IMR-90 (cell line): ENCODE measurements around the gene SNRK. TPM values are rescaled to one million over a fixed set of nuclear protein-coding genes. Genes with fewer than 3 reads are reported as not detected.

Source experiments
- ATAC-seq: fragments of 200-7000 bp; cut with Tn5 transposase; 2 replicates; pipeline ENCODE4 v1.9.1; 2020; ENCODE audit warnings: low read depth, mild to moderate bottlenecking, moderate library complexity
- BruUV-seq: library from RNA; stranded (reverse); fragments of 400-500 nt; replicated peaks from 2 replicates; lab custom pipeline; 2021; lab: Mats Ljungman, UMichigan
- CTCF ChIA-PET: fragments of 300-600 bp; formaldehyde crosslinking; extraction: SDS; loops from one replicate; lab custom pipeline; 2021; ENCODE audit warnings: antibody characterized with exemption; lab: Yijun Ruan, JAX
- POLR2A ChIA-PET: fragments of 300-600 bp; sonication (Branson Sonifier 250); formaldehyde crosslinking; loops from one replicate; lab custom pipeline; 2022; ENCODE audit warnings: antibody characterized with exemption; ENCODE audit not compliant: unreplicated experiment; lab: Charles Lee
- DNase-seq: peaks from one replicate; pipeline ENCODE4 v3.0.0; 2013
- H2AFZ ChIP-seq: replicated peaks from 2 replicates; pipeline ENCODE3; 2013; ENCODE audit warnings: low read length, mild to moderate bottlenecking; ENCODE audit not compliant: poor library complexity
- H2AK5ac ChIP-seq: 2 replicates; pipeline ENCODE4 v1.6.1; 2013; ENCODE audit warnings: low read depth, low read length, inconsistent platforms
- H2AK9ac ChIP-seq: replicated peaks from 2 replicates; pipeline ENCODE3; 2013; ENCODE audit warnings: mild to moderate bottlenecking, low read depth, low read length, moderate library complexity; ENCODE audit not compliant: poor library complexity
- H2BK120ac ChIP-seq: 2 replicates; pipeline ENCODE4 v1.6.1; 2013; ENCODE audit warnings: low read depth, low read length, inconsistent platforms
- H2BK15ac ChIP-seq: 3 replicates; pipeline ENCODE4 v1.6.1; 2013; ENCODE audit warnings: low read depth, low read length, inconsistent platforms
- H2BK20ac ChIP-seq: 2 replicates; pipeline ENCODE4 v1.6.1; 2013; ENCODE audit warnings: low read depth, mild to moderate bottlenecking, inconsistent platforms, low read length, moderate library complexity
- H2BK5ac ChIP-seq: 2 replicates; pipeline ENCODE4 v1.6.1; 2013; ENCODE audit warnings: mild to moderate bottlenecking, low read depth, low read length, inconsistent platforms; ENCODE audit not compliant: poor library complexity, severe bottlenecking
- H3K14ac ChIP-seq: replicated peaks from 2 replicates; pipeline ENCODE4 v1.6.1; 2013; ENCODE audit warnings: low read depth, low read length, inconsistent platforms
- H3K18ac ChIP-seq: 2 replicates; pipeline ENCODE4 v1.6.1; 2013; ENCODE audit warnings: low read depth, low read length, control low read depth
- H3K23ac ChIP-seq: 2 replicates; pipeline ENCODE4 v1.6.1; 2013; ENCODE audit warnings: low read depth, low read length, inconsistent platforms
- H3K27ac ChIP-seq: 2 replicates; pipeline ENCODE4 v1.5.1; 2013; ENCODE audit warnings: mild to moderate bottlenecking, control low read depth, low read length; ENCODE audit not compliant: insufficient read depth
- H3K27me3 ChIP-seq: 2 replicates; pipeline ENCODE4 v1.6.1; 2013; ENCODE audit warnings: low read length; ENCODE audit not compliant: control insufficient read depth, insufficient read depth
- H3K36me3 ChIP-seq: 2 replicates; pipeline ENCODE4 v1.6.1; 2013; ENCODE audit warnings: low read length, mixed read lengths; ENCODE audit not compliant: control insufficient read depth, insufficient read depth
- H3K4ac ChIP-seq: 2 replicates; pipeline ENCODE4 v1.6.1; 2013; ENCODE audit warnings: low read depth, low read length, inconsistent platforms
- H3K4me1 ChIP-seq: 2 replicates; pipeline ENCODE4 v1.6.1; 2013; ENCODE audit warnings: low read length, mixed read lengths; ENCODE audit not compliant: control insufficient read depth, insufficient read depth
- H3K4me2 ChIP-seq: 2 replicates; pipeline ENCODE4 v1.6.1; 2013; ENCODE audit warnings: low read depth, mild to moderate bottlenecking, control low read depth, low read length, moderate library complexity
- H3K4me3 ChIP-seq: 2 replicates; pipeline ENCODE4 v1.5.1; 2013; ENCODE audit warnings: low read depth, mild to moderate bottlenecking, control low read depth, low read length, moderate library complexity; ENCODE audit not compliant: insufficient read depth
- H3K56ac ChIP-seq: 2 replicates; pipeline ENCODE4 v1.6.1; 2013; ENCODE audit warnings: low read length, inconsistent platforms; ENCODE audit not compliant: insufficient read depth; ENCODE audit errors: extremely low read depth
- H3K79me1 ChIP-seq, 2 experiments: 2 replicates each; pipeline ENCODE4 v1.6.1; 2013; ENCODE audit warnings: low read length in 2 of 2, inconsistent platforms in 1 of 2, low read depth in 1 of 2
- H3K9ac ChIP-seq: 2 replicates; pipeline ENCODE4 v1.6.1; 2013; ENCODE audit warnings: low read depth, low read length, control low read depth
- H3K9me1 ChIP-seq: 2 replicates; pipeline ENCODE4 v1.6.1; 2013; ENCODE audit warnings: low read length, inconsistent platforms; ENCODE audit not compliant: insufficient read depth
- H3K9me3 ChIP-seq: 2 replicates; pipeline ENCODE4 v1.6.1; 2013; ENCODE audit warnings: low read length; ENCODE audit not compliant: control insufficient read depth, insufficient read depth
- H4K20me1 ChIP-seq: 2 replicates; pipeline ENCODE4 v1.6.1; 2013; ENCODE audit warnings: low read length, inconsistent platforms; ENCODE audit not compliant: insufficient read depth
- H4K5ac ChIP-seq: 2 replicates; pipeline ENCODE4 v1.6.1; 2013; ENCODE audit warnings: mild to moderate bottlenecking, low read depth, low read length, control low read depth
- H4K8ac ChIP-seq, 2 experiments: 2 replicates each; pipeline ENCODE4 v1.6.1; 2013; ENCODE audit warnings: low read depth in 2 of 2, low read length in 2 of 2, control low read depth in 1 of 2, inconsistent platforms in 1 of 2
- H4K91ac ChIP-seq: 2 replicates; pipeline ENCODE4 v1.6.1; 2013; ENCODE audit warnings: low read depth, low read length, inconsistent platforms; ENCODE audit not compliant: insufficient read depth
- CTCF ChIP-seq: conservative IDR thresholded peaks from 2 replicates; pipeline ENCODE4 v1.5.1; 2012; ENCODE audit warnings: mild to moderate bottlenecking, low read depth, low read length, improper control_type of control experiment
- MAFK ChIP-seq: IDR thresholded peaks from 2 replicates; pipeline ENCODE4 v1.6.1; 2012; ENCODE audit warnings: low read depth, low read length, improper control_type of control experiment
- MAZ ChIP-seq: IDR thresholded peaks from 2 replicates; pipeline ENCODE4 v1.6.1; 2012; ENCODE audit warnings: low read depth, mild to moderate bottlenecking, low read length, improper control_type of control experiment, moderate library complexity, borderline replicate concordance
- POLR2A ChIP-seq: IDR thresholded peaks from 2 replicates; pipeline ENCODE4 v1.6.1; 2012; ENCODE audit warnings: mild to moderate bottlenecking, low read depth, low read length
- RFX5 ChIP-seq: IDR thresholded peaks from 2 replicates; pipeline ENCODE4 v1.8.0; 2012; ENCODE audit warnings: low read depth, mild to moderate bottlenecking, low read length, moderate library complexity
- WGBS, 2 experiments: methylation state at CpG; one replicate each; pipeline versions ENCODE4 v1.1.5 to v1.1.7; 2013; ENCODE audit warnings: missing lambda C conversion rate in 2 of 2; ENCODE audit not compliant: insufficient read length in 1 of 2; ENCODE audit errors: extremely low coverage in 2 of 2; 5-methylcytosine and 5-hydroxymethylcytosine counted together
- dilution Hi-C: fragments of 300-500 bp; cut with HindIII; formaldehyde crosslinking; loops from one replicate; pipeline ENCODE4 v1.14.3; 2018; ENCODE audit warnings: low sequenced_read_pairs; ENCODE audit not compliant: unreplicated experiment
- in situ Hi-C: fragments of 300-500 bp; cut with MboI; formaldehyde crosslinking; loops from 3 replicates; pipeline ENCODE4 v1.14.3; 2019; ENCODE audit warnings: low sequenced_read_pairs, inconsistent platforms, mixed read lengths
- intact Hi-C: fragments of 100-400 bp; cut with micrococcal nuclease; formaldehyde crosslinking; loops from 2 replicates; pipeline ENCODE4 v1.10.0; 2022
- polyA plus RNA-seq, 3 experiments: library from polyadenylated mRNA; depleted of rRNA; stranded (reverse); fragments of >200 nt; gene quantifications; 2 replicates each; pipeline ENCODE4 v1.2.3, GENCODE V29; 2012; ENCODE audit warnings: low replicate concordance in 1 of 3
- total RNA-seq: library from RNA; depleted of rRNA; stranded (reverse); fragments of >200 nt; gene quantifications from 2 replicates; pipeline ENCODE4 v1.2.3, GENCODE V29; 2012
- TF ChIP-seq, protein P1 (sequence below): fragments of 150-350 bp; IDR thresholded peaks from 2 replicates; pipeline ENCODE4 v1.6.1; 2017; ENCODE audit warnings: mild to moderate bottlenecking, antibody characterized with exemption, low read length, low read depth

SNRK gene
- total and polyA plus RNA-seq, 2 of the 4 experiments (the other 2 are of a cell fraction), result 4.7 to 23.1 TPM

DNA sequence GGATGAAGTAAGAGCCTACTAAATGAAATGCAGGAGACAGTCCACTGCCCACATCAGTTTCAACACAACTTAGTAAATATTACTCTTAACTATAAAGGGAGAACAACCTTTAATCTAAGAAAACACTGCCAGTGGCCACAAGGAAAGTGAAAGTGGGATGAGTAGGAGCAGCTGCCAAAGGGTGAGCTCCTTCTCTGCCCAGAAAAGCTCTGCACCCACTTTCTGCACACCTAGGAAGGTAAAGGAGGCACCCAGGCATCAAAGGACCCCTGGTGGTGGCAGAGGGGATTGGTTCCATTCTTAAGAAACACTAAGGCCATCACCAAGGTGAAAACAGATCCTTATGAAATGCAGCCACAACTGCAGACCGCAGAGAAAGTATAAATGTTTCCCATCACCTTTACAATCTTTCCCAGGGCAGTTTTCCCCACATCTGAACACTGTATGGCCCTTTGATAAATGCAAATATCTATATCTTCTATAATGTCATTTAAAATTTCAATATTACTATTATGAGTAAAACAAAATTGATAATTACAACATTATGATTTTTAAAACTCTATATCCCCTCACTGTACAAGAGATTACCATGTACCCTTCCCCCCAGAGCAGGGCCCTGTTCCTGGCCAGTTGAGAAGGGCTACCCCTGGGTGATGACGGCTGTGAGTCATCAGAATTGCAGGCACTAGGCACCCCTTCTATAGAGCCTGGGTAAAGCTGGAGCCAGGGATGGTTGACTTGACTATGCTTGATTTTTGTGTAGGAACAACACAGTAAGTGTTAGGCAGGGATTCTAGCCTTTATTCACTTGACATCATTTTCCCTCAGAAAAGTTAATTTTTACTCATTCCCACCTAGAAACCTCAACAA is 92.0 kb downstream of the SNRK start (continued):
- no peak for TF ChIP-seq MAZ
- no peak for TF ChIP-seq RFX5

GRCh38 chr3:43379343-43379742 is 93.0 kb downstream of the SNRK start:
- H2BK5ac ChIP-seq, result peak overlapping the region; percentile 88
- H3K27ac ChIP-seq, result peak overlapping the region; percentile 74; the same call in 1 of the 2 replicates
- TF ChIP-seq POLR2A, result no peak
- TF ChIP-seq MAFK, result no peak
- TF ChIP-seq MAZ, result peak; percentile 33; the same call in 1 of the 2 replicates
- TF ChIP-seq CTCF, result no peak
- no peak for TF ChIP-seq RFX5
- TF ChIP-seq, protein P1, sequence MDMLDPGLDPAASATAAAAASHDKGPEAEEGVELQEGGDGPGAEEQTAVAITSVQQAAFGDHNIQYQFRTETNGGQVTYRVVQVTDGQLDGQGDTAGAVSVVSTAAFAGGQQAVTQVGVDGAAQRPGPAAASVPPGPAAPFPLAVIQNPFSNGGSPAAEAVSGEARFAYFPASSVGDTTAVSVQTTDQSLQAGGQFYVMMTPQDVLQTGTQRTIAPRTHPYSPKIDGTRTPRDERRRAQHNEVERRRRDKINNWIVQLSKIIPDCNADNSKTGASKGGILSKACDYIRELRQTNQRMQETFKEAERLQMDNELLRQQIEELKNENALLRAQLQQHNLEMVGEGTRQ, result no peak
- H3K4ac ChIP-seq, result peak overlapping the region; percentile 45; the same call in 1 of the 2 replicates
- H4K20me1 ChIP-seq, result no peaks in the 10 kb centered on the region
- H3K27me3 ChIP-seq, result no peaks in the 10 kb centered on the region
- H3K56ac ChIP-seq, result no peak overlapping the region
- peaks cover 3 to 11% of the 10 kb centered on the region in 2 experiments; a peak in 3 of 4 replicates for H3K79me1 ChIP-seq
- H2AK9ac ChIP-seq, result no peak overlapping the region
- BruUV-seq, result no TSS peak
- in situ Hi-C loops, result no loop called here
- peak overlapping the region in 1 of 2 experiments; percentile 75; a peak in 2 of 4 replicates for H4K8ac ChIP-seq
- ChIA-PET POLR2A (no interaction called here), CTCF (interaction anchor here (0.6 to 1.5 kb wide), 2 partner anchors 24 to 179 kb away, joined by 3 read pairs; no protein-coding TSS in a partner anchor)
- H3K4me2 ChIP-seq, result peak overlapping the region; percentile 83
- no peaks in the 10 kb centered on the region for H3K9me3 ChIP-seq
- DNase-seq (peak; percentile 82), ATAC-seq (peak; percentile 89)
- 67% methylated on average over 1 of the region's 3 CpGs; no CpG with 5 or more reads in 1 of the 2 experiments for WGBS, 2 experiments
- 0 out of 2 replicates have a peak overlapping the region, but pooled peaks have one; percentile 72 for H3K18ac ChIP-seq
- dilution Hi-C loops, result no loop called here
- H3K9me1 ChIP-seq, result 0 out of 2 replicates have a peak, but pooled peaks cover 3% of the 10 kb centered on the region
- H2BK15ac ChIP-seq, result 0 out of 3 replicates have a peak overlapping the region, but pooled peaks have one; percentile 7
- peak overlapping the region; percentile 69; the same call in 1 of the 2 replicates for H3K14ac ChIP-seq
- no peak overlapping the region for H3K4me3 ChIP-seq
- H2AK5ac ChIP-seq, result no peak overlapping the region
- intact Hi-C loops, result no loop called here
- peak overlapping the region; percentile 46; the same call in 1 of the 2 replicates for H3K9ac ChIP-seq
- H2BK20ac ChIP-seq, result no peak overlapping the region
- peak overlapping the region; percentile 37; the same call in 1 of the 2 replicates for H2BK120ac ChIP-seq
- H4K5ac ChIP-seq, result 0 out of 2 replicates have a peak overlapping the region, but pooled peaks have one; percentile 75
- no peak overlapping the region for H2AFZ ChIP-seq
- H3K4me1 ChIP-seq, result peaks cover 10% of the 10 kb centered on the region
- H3K36me3 ChIP-seq, result no peaks in the 10 kb centered on the region; the same call in 1 of the 2 replicates
- no peak overlapping the region for H3K23ac ChIP-seq
- H4K91ac ChIP-seq, result no peak overlapping the region; the same call in 1 of the 2 replicates
